HCT116 (cell line): ENCODE data around the gene TSPAN14. TPM values are rescaled to one million over a fixed set of nuclear protein-coding genes. Genes with fewer than 3 reads are reported as not detected.

Experiments
- ATAC-seq: fragments of 200-7000 bp; cut with Tn5 transposase; 2 replicates; pipeline ENCODE4 v1.9.1; 2020; ENCODE audit warnings: mild to moderate bottlenecking, moderate library complexity
- BruUV-seq: library from RNA; stranded (reverse); fragments of 400-500 nt; replicated peaks from 2 replicates; lab custom pipeline; 2021; lab: Mats Ljungman, UMichigan
- CTCF ChIA-PET: fragments of 300-600 bp; sonication (Branson Sonifier 250); formaldehyde crosslinking; loops from one replicate; lab custom pipeline; 2021; ENCODE audit warnings: antibody characterized with exemption; lab: Charles Lee
- POLR2A ChIA-PET: fragments of 300-600, 350-600 bp; sonication (Branson Sonifier 250); formaldehyde crosslinking; loops from one replicate; lab custom pipeline; 2021; ENCODE audit warnings: antibody characterized with exemption; lab: Charles Lee
- RAD21 ChIA-PET, 2 experiments: fragments of 300-600 bp; sonication (Branson Sonifier 250); formaldehyde crosslinking; loops; one replicate each; lab custom pipeline; 2023; ENCODE audit warnings: low total read pairs in 2 of 2; ENCODE audit not compliant: uncharacterized antibody in 2 of 2, unreplicated experiment in 2 of 2, low non-redundant PET in 1 of 2; lab: Charles Lee
- DNase-seq: peaks from one replicate; pipeline ENCODE4 v3.0.0-alpha.2; 2010; ENCODE audit warnings: low read depth, low spot score
- H2AFZ ChIP-seq: fragments of 200-600 bp; shearing (Covaris generic), sonication (generic); 2 replicates; pipeline ENCODE4 v1.6.1; 2017; ENCODE audit warnings: low read depth, mixed run types, mixed read lengths, antibody characterized with exemption, low read length; ENCODE audit not compliant: poor library complexity, severe bottlenecking
- H3K27ac ChIP-seq: 2 replicates; pipeline ENCODE4 v1.5.1; 2012; ENCODE audit warnings: low read depth, low read length
- H3K27me3 ChIP-seq: fragments of 200-600 bp; sonication (generic); 2 replicates; pipeline ENCODE4 v1.6.1; 2016; ENCODE audit warnings: mixed run types, low read length, mixed read lengths; ENCODE audit not compliant: insufficient read depth
- H3K36me3 ChIP-seq, 2 experiments: fragments of 200-500 bp in 1 of 2; fragments of 200-600 bp in 1 of 2; sonication (Bioruptor generic) in 1 of 2; sonication (generic) in 1 of 2; 2 replicates each; pipeline versions ENCODE4 v1.5.1 to v1.6.1; 2014 to 2016; ENCODE audit warnings: low read length in 2 of 2, inconsistent platforms in 1 of 2, mixed read lengths in 1 of 2, mixed run types in 1 of 2; ENCODE audit not compliant: insufficient read depth in 2 of 2, control insufficient read depth in 1 of 2
- H3K4me1 ChIP-seq, 2 experiments: fragments of 200-600 bp in 1 of 2; sonication (generic) in 1 of 2; 2 replicates each; pipeline versions ENCODE4 v1.5.1 to v1.6.1; 2012 to 2017; ENCODE audit warnings: low read length in 2 of 2, inconsistent platforms in 1 of 2, mild to moderate bottlenecking in 1 of 2, mixed read lengths in 1 of 2, mixed run types in 1 of 2, moderate library complexity in 1 of 2; ENCODE audit not compliant: insufficient read depth in 2 of 2, control insufficient read depth in 1 of 2
- H3K4me2 ChIP-seq: fragments of 200-600 bp; sonication (generic); 2 replicates; pipeline ENCODE4 v1.6.1; 2017; ENCODE audit warnings: mixed run types, low read length, mixed read lengths
- H3K4me3 ChIP-seq, 2 experiments: fragments of 200-600 bp in 1 of 2; sonication (generic) in 1 of 2; replicated peaks in 1 of 2; 2 replicates each; pipeline ENCODE4 v1.5.1; 2011 to 2016; ENCODE audit warnings: low read length in 2 of 2, control low read depth in 1 of 2, low read depth in 1 of 2, mild to moderate bottlenecking in 1 of 2, mixed read lengths in 1 of 2, mixed run types in 1 of 2
- H3K79me2 ChIP-seq: fragments of 200-600 bp; sonication (generic); 2 replicates; pipeline ENCODE4 v1.6.1; 2017; ENCODE audit warnings: mild to moderate bottlenecking, mixed run types, low read length, moderate library complexity, mixed read lengths; ENCODE audit not compliant: insufficient read depth
- H3K9ac ChIP-seq: fragments of 200-600 bp; sonication (generic); 2 replicates; pipeline ENCODE4 v1.6.1; 2016; ENCODE audit warnings: low read length, mixed read lengths
- H3K9me2 ChIP-seq: fragments of 200-600 bp; sonication (generic), shearing (Covaris generic); 2 replicates; pipeline ENCODE4 v1.6.1; 2017; ENCODE audit warnings: mixed run types, mild to moderate bottlenecking, moderate library complexity; ENCODE audit not compliant: insufficient read depth
- H3K9me3 ChIP-seq, 2 experiments: fragments of 200-500 bp in 1 of 2; fragments of 200-600 bp in 1 of 2; sonication (Bioruptor generic) in 1 of 2; sonication (generic) in 1 of 2; 2 replicates each; pipeline ENCODE4 v1.6.1; 2014 to 2017; ENCODE audit warnings: low read length in 2 of 2, mixed read lengths in 2 of 2, inconsistent platforms in 1 of 2, low read depth in 1 of 2, mild to moderate bottlenecking in 1 of 2, mixed run types in 1 of 2, moderate library complexity in 1 of 2; ENCODE audit not compliant: control insufficient read depth in 1 of 2, insufficient read depth in 1 of 2
- H4K20me1 ChIP-seq: fragments of 200-600 bp; sonication (generic), shearing (Covaris generic); 2 replicates; pipeline ENCODE4 v1.6.1; 2017; ENCODE audit warnings: mixed run types, mild to moderate bottlenecking, moderate library complexity; ENCODE audit not compliant: insufficient read depth
- SRF ChIP-seq: IDR thresholded peaks from 2 replicates; pipeline ENCODE4 v1.6.1; 2012; ENCODE audit warnings: low read depth
- ZNF274 ChIP-seq: fragments of 200-500 bp; sonication (Bioruptor generic); IDR thresholded peaks from 2 replicates; pipeline ENCODE4 v1.6.1; 2014; ENCODE audit warnings: mild to moderate bottlenecking, low read depth, low read length, inconsistent platforms
- intact Hi-C: fragments of 100-400 bp; cut with micrococcal nuclease; formaldehyde crosslinking; loops from 2 replicates; pipeline ENCODE4 v1.10.0; 2022
- total RNA-seq: library from RNA; stranded (reverse); gene quantifications from one replicate; pipeline ENCODE4 v1.2.1, GENCODE V29; 2021; ENCODE audit not compliant: unreplicated experiment
- TF ChIP-seq, protein P1 (sequence below), 3 experiments: fragments of 200-600 bp in 1 of 3; sonication (generic) in 1 of 3; IDR thresholded peaks in 2 of 3; conservative IDR thresholded peaks in 1 of 3; 2 replicates each; pipeline ENCODE4 v1.5.1; 2012 to 2017; ENCODE audit warnings: low read depth in 2 of 3, low read length in 2 of 3, antibody characterized with exemption in 1 of 3, borderline replicate concordance in 1 of 3, control low read depth in 1 of 3, mild to moderate bottlenecking in 1 of 3, mixed read lengths in 1 of 3, mixed run types in 1 of 3, moderate library complexity in 1 of 3; ENCODE audit not compliant: insufficient read depth in 1 of 3
- TF ChIP-seq, protein P2 (sequence below): IDR thresholded peaks from 2 replicates; pipeline ENCODE4 v1.6.1; 2012

Gene TSPAN14
- total RNA-seq, 1 experiment from 2014 or later, result 86.8 TPM

DNA sequence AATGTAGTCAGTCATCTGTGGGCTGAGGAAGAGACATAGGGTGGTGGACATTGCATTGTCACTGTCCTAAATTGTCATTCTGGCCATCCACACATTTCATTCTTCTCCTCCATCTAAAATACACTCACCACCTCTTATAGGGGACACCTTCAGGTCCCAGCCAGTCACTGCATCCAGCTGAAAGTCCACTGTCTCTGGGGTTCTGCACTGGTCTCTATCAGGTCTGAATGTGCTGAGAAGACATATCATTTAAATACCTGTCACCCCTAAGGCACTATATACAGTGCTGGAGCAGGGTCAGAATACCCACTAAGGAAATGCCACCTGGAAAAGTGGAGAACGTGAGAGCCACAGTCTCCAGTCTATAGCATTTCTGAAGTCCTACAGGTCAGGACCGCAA is 113.2 kb downstream of the TSPAN14 start:
- ATAC-seq (peak; percentile 82), DNase-seq (no peak)
- Histone ChIP-seq H3K9ac (no peak overlapping the region), H2AFZ (no peak overlapping the region), H3K36me3 (no peaks in the 10 kb centered on the region), H3K9me2 (no peaks in the 10 kb centered on the region), H3K79me2 (no peaks in the 10 kb centered on the region), H3K4me2 (no peak overlapping the region), H3K9me3 (no peaks in the 10 kb centered on the region), H4K20me1 (no peaks in the 10 kb centered on the region), H3K4me1 (no peaks in the 10 kb centered on the region), H3K4me3 (no peak overlapping the region), H3K27me3 (peaks cover 3% of the 10 kb centered on the region; the same call in 1 of the 2 replicates), H3K27ac (no peak overlapping the region)
- ChIA-PET CTCF (no interaction called here), RAD21 (no interaction called here), POLR2A (no interaction called here)
- intact Hi-C loops, result no loop called here
- TF ChIP-seq SRF, result no peak
- TF ChIP-seq, protein P1, sequence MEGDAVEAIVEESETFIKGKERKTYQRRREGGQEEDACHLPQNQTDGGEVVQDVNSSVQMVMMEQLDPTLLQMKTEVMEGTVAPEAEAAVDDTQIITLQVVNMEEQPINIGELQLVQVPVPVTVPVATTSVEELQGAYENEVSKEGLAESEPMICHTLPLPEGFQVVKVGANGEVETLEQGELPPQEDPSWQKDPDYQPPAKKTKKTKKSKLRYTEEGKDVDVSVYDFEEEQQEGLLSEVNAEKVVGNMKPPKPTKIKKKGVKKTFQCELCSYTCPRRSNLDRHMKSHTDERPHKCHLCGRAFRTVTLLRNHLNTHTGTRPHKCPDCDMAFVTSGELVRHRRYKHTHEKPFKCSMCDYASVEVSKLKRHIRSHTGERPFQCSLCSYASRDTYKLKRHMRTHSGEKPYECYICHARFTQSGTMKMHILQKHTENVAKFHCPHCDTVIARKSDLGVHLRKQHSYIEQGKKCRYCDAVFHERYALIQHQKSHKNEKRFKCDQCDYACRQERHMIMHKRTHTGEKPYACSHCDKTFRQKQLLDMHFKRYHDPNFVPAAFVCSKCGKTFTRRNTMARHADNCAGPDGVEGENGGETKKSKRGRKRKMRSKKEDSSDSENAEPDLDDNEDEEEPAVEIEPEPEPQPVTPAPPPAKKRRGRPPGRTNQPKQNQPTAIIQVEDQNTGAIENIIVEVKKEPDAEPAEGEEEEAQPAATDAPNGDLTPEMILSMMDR (IDR thresholded peaks at IDR 0.05 in 2 of 3, conservative IDR thresholded peaks at IDR 0.05 in 1 of 3; ENCODE audit: borderline replicate concordance in 1 of 3, insufficient read depth in 1 of 3, low read depth in 2 of 3, low read length in 2 of 3), result peak in 2 of 3 experiments; percentile 19 to 24; a peak in 2 of 6 replicates
- BruUV-seq, result no TSS peak

DNA sequence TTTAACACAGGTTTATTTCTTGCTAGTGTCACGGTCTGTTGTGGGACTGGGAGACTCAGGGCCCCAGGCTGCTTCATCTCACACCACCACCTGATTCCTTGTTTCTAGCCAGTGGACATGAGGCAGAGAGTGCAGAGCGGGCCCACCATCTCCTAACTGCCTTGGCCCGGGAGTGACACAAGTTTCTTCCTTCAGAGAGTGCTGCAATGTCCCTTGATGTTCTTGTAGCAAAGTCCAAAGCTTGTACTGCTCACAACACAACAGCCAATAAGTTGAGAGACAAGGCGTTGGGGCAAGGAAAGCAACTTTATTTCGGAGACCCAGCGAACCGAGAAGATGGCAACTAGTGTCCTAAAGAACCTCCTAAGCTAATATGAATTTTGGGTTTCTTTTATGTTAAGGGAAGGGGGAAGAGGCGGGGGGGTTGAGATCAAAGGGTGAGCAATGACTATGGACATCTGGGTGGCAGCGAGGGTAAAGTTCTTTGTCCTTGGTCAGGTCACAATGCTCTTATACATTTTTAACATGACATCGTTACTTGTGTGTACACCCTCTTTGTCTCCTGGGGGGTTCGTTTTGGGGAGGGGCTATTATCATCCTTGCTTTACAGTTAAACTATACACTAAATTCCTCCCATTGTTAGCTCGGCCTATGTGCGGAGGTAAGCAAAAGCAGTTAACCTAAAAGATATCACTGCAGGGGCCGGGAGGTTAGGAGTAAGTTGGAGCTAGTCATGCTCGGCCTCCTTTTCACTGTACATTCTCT is 115.2 kb downstream of the TSPAN14 start:
- no peaks in the 10 kb centered on the region for H3K36me3 ChIP-seq
- no peak overlapping the region for H3K9ac ChIP-seq
- ChIA-PET CTCF (interaction anchor here (0.6 kb wide), 1 partner anchor 93 kb away, joined by 3 read pairs; no protein-coding TSS in a partner anchor), POLR2A (no interaction called here), RAD21 (no interaction called here)
- TF ChIP-seq SRF (no peak), ZNF274 (no peak)
- TF ChIP-seq, protein P2, sequence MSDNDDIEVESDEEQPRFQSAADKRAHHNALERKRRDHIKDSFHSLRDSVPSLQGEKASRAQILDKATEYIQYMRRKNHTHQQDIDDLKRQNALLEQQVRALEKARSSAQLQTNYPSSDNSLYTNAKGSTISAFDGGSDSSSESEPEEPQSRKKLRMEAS, result no peak
- intact Hi-C loops, result no loop called here
- no peaks in the 10 kb centered on the region for H3K79me2 ChIP-seq
- peaks cover 3% of the 10 kb centered on the region; the same call in 1 of the 2 replicates for H3K27me3 ChIP-seq
- no peaks in the 10 kb centered on the region for H3K9me2 ChIP-seq
- no peaks in the 10 kb centered on the region for H3K4me1 ChIP-seq
- H3K4me3 ChIP-seq, result no peak overlapping the region
- H3K27ac ChIP-seq, result no peak overlapping the region
- DNase-seq, result no peak
- H3K9me3 ChIP-seq, result no peaks in the 10 kb centered on the region
- no TSS peak for BruUV-seq
- no peaks in the 10 kb centered on the region for H4K20me1 ChIP-seq
- H3K4me2 ChIP-seq, result no peak overlapping the region
- no peak overlapping the region for H2AFZ ChIP-seq
- ATAC-seq, result no peak
